ENCODE measurements around the gene RET. TPM values are rescaled to one million over a fixed set of nuclear protein-coding genes. Genes with fewer than 3 reads are reported as not detected.
"Not testable (repeated sequence)": the region's sequence is repeated elsewhere in the genome, so short reads cannot be mapped to it uniquely, and the experiment has no call there.

RET gene
- total and polyA plus RNA-seq, 9 donors, result 0.12 to 1.6 (median 0.75) TPM

DNA sequence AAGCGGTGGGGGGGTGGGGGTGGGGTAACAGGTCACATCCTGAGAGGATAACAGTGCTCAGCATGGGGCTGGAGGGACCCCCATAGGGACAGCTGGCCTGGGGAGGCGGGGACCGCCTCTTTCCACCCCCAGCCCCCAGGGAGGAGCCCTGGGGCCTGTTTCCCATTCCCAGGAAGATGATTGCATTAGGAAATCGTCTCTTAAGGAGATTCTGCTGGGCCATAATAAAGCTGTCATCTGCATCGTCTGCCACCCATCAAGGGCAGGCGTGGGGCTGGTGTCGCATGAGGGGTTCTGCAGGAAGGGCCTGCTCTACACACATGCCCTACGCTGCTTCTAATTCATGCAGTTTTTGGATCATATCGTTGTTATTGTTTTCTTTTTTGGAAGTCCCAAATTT lies 17.2 kb downstream of the RET start:
- no peaks in the 10 kb centered on the region for H3K4me1 ChIP-seq (ENCODE audit: insufficient read depth)
- H3K27ac ChIP-seq, result no peak overlapping the region
- no peak overlapping the region for H3K4me3 ChIP-seq
- intact Hi-C loops (cut with DNase I), result no loop called here
- 62 to 68% (median 62%) methylated on average over 9 of the region's 9 CpGs for WGBS, 3 donors
- no peaks in the 10 kb centered on the region for H3K36me3 ChIP-seq
- H3K9me3 ChIP-seq, result no peaks in the 10 kb centered on the region
- DNase-seq, result no peak
- TF ChIP-seq, protein P1, sequence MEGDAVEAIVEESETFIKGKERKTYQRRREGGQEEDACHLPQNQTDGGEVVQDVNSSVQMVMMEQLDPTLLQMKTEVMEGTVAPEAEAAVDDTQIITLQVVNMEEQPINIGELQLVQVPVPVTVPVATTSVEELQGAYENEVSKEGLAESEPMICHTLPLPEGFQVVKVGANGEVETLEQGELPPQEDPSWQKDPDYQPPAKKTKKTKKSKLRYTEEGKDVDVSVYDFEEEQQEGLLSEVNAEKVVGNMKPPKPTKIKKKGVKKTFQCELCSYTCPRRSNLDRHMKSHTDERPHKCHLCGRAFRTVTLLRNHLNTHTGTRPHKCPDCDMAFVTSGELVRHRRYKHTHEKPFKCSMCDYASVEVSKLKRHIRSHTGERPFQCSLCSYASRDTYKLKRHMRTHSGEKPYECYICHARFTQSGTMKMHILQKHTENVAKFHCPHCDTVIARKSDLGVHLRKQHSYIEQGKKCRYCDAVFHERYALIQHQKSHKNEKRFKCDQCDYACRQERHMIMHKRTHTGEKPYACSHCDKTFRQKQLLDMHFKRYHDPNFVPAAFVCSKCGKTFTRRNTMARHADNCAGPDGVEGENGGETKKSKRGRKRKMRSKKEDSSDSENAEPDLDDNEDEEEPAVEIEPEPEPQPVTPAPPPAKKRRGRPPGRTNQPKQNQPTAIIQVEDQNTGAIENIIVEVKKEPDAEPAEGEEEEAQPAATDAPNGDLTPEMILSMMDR (IDR thresholded peaks at IDR 0.05), result no peak
- no peak for TF ChIP-seq EP300 (IDR thresholded peaks at IDR 0.05)
- TF ChIP-seq POLR2A (IDR thresholded peaks at IDR 0.05), result no peak
- no peaks in the 10 kb centered on the region for H3K27me3 ChIP-seq

DNA sequence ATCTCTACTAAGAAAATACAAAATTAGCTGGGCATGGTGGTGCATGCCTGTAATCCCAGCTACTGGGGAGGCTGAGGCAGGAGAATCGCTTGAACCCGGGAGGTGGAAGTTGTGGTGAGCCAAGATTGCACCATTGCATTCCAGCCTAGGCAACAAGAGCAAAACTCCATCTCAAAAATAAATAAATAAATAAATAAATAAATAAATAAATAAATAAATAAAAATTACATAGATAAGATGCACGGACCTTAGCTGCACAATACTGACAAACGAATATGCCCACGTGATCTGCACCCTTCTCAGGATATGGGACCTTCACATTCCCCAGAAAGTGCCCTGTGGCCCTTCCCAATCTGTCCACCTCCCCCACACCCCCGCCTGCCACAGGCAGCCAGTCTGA lies 22.5 kb downstream of the RET start:
- H3K4me3 ChIP-seq; H3K9me3 ChIP-seq; H3K27ac ChIP-seq; intact Hi-C loops (cut with DNase I); H3K36me3 ChIP-seq; H3K27me3 ChIP-seq; DNase-seq; H3K4me1 ChIP-seq (ENCODE audit: insufficient read depth): not testable (repeated sequence)
- 86% methylated on average over 6 of the region's 6 CpGs for WGBS, 3 donors

DNA sequence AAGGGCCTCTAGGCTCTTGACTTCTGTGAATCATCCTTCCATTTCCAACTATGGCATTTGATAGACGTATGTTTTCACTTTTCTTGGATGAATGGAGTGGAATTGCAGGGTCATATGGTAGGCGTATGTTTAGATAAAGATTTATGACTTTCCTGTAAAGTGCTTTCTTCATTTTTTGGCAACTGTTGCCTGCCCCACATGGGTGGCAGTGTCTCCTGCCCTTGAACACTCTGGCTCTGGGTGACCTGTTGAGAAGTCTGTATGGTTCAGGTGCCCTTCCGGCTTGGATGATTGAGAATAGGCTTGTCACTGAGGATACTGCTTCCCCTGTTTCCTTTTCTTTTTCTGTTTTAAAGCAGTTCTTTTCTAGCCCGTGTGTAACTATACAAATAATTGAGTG lies 23.1 kb downstream of the RET start:
- no peak for DNase-seq
- Histone ChIP-seq H3K27ac (no peak overlapping the region), H3K4me1 (ENCODE audit: insufficient read depth) (peaks cover 3% of the 10 kb centered on the region), H3K27me3 (no peaks in the 10 kb centered on the region), H3K4me3 (no peak overlapping the region), H3K9me3 (no peaks in the 10 kb centered on the region), H3K36me3 (no peaks in the 10 kb centered on the region)
- WGBS, 3 donors, result 59 to 66% (median 60%) methylated on average over 4 of the region's 4 CpGs
- TF ChIP-seq, protein P1 (IDR thresholded peaks at IDR 0.05), result no peak
- TF ChIP-seq POLR2A (IDR thresholded peaks at IDR 0.05) (no peak), EP300 (IDR thresholded peaks at IDR 0.05) (no peak)
- intact Hi-C loops (cut with DNase I), result loop anchor here in 2 of 4 donors (10.0 kb wide), 2 partner anchors 225 to 345 kb away; no protein-coding TSS in a partner anchor

DNA sequence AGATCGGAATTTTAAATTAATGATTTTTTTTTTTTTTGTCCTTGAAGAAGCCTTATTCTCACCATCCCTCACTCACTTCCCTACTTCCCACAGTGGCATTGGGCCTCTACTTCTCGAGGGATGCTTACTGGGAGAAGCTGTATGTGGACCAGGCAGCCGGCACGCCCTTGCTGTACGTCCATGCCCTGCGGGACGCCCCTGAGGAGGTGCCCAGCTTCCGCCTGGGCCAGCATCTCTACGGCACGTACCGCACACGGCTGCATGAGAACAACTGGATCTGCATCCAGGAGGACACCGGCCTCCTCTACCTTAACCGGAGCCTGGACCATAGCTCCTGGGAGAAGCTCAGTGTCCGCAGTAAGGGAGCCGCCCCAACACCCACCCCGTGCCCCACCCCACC lies 23.5 kb downstream of the RET start:
- Histone ChIP-seq H3K4me1 (ENCODE audit: insufficient read depth) (peaks cover 3% of the 10 kb centered on the region), H3K4me3 (no peak overlapping the region), H3K27me3 (no peaks in the 10 kb centered on the region), H3K36me3 (no peaks in the 10 kb centered on the region), H3K9me3 (no peaks in the 10 kb centered on the region), H3K27ac (no peak overlapping the region)
- 78 to 87% (median 80%) methylated on average over 17 of the region's 17 CpGs for WGBS, 3 donors
- no peak for DNase-seq
- intact Hi-C loops (cut with DNase I), result loop anchor here in 2 of 4 donors (10.0 kb wide), 2 partner anchors 226 to 346 kb away; no protein-coding TSS in a partner anchor
- TF ChIP-seq EP300 (IDR thresholded peaks at IDR 0.05), result no peak
- TF ChIP-seq, protein P1 (IDR thresholded peaks at IDR 0.05), result no peak
- TF ChIP-seq POLR2A (IDR thresholded peaks at IDR 0.05), result no peak

DNA sequence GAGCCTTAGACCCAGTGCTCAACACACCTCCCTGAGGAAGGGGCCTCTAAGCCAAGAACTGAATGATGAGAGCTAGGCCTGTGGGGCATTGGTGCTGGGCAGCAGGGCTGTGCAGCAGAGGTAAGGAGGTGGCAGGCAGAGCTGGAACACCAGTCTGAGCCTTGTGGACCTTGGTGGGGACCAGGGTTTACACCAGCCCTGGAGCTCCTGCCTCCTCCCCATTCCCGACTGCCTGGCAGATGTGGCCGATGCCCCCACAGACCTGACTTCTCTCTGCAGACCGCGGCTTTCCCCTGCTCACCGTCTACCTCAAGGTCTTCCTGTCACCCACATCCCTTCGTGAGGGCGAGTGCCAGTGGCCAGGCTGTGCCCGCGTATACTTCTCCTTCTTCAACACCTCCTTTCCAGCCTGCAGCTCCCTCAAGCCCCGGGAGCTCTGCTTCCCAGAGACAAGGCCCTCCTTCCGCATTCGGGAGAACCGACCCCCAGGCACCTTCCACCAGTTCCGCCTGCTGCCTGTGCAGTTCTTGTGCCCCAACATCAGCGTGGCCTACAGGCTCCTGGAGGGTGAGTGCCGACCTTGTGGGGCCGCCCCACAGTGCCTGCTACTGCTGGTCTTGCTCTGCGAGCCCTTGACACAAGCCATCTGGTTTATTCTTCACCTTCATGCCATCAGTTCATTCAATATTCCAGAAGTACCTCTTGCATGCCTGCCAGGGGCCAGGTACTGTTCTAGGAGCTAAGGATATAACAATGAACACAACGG lies 25.4 kb downstream of the RET start:
- Histone ChIP-seq H3K27ac (no peak overlapping the region), H3K9me3 (no peaks in the 10 kb centered on the region), H3K36me3 (no peaks in the 10 kb centered on the region), H3K4me3 (no peak overlapping the region), H3K4me1 (ENCODE audit: insufficient read depth) (peaks cover 6% of the 10 kb centered on the region), H3K27me3 (no peaks in the 10 kb centered on the region)
- intact Hi-C loops (cut with DNase I), result loop anchor here in 2 of 4 donors (10.0 kb wide), 2 partner anchors 227 to 347 kb away; no protein-coding TSS in a partner anchor
- WGBS, 3 donors, result 74 to 81% (median 81%) methylated on average over 19 of the region's 19 CpGs
- DNase-seq, result no peak
- TF ChIP-seq EP300 (IDR thresholded peaks at IDR 0.05) (no peak), POLR2A (IDR thresholded peaks at IDR 0.05) (no peak)
- TF ChIP-seq, protein P1 (IDR thresholded peaks at IDR 0.05), result no peak

All from ovary (tissue), 9 donors.